HL-60/S4 (cell line): Measurements from ENCODE around the gene ST6GALNAC5.
"Not testable (repeated sequence)": the region's sequence is repeated elsewhere in the genome, so short reads cannot be mapped to it uniquely, and the experiment has no call there.

Experiments used
- in situ Hi-C: fragments of 300-500 bp; cut with MboI; formaldehyde crosslinking; loops from 2 replicates; pipeline ENCODE4 v1.14.3; 2022; ENCODE audit warnings: low sequenced_read_pairs

The ST6GALNAC5 gene

DNA sequence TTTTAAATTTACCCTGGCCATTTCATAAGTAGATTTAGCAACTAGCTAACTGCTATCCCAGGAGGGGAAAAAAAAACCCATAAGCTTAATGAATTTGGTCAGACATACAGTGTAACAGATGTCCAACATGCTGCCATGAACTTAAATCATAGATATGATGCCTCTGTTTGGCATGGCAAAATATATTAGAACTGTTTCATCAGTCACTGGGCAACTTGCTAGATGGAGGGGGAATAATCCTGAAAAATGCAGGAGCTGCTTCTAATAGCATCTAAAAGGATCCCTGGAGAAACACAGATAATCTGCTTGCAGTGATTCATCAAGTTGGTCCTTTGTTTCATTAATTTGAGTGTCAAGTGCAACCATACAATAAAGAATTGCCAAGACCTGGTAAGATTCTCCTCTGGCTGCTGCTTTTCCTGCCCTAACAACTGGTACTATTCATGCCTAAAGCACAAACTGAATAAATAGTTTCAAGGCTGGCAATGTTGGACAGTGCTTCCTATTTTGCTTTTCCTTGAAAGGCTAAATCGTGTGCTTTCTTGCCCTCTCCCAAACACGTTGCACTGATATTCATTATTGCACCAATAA is 1.5 kb upstream of the ST6GALNAC5 start:
- in situ Hi-C loops, result no loop called here

DNA sequence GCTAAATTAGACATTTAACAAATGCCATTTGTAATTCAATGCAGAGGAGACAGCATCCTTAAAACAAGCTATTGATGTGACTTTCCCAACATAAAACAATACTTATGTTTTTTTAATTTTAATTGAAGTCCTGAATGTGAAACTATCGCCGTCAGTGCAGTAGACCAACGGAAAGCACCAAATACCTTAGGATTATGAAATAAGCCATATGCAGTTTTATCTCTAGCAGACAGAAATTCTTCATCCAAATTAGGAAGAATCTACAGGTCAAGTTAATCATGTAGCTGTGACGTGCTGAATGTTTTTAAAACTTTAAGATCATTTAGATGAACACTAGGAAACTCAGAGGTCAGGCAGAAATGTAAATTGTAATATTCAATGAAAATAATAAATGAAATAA is 714 bp upstream of the ST6GALNAC5 start:
- in situ Hi-C loops, result no loop called here

DNA sequence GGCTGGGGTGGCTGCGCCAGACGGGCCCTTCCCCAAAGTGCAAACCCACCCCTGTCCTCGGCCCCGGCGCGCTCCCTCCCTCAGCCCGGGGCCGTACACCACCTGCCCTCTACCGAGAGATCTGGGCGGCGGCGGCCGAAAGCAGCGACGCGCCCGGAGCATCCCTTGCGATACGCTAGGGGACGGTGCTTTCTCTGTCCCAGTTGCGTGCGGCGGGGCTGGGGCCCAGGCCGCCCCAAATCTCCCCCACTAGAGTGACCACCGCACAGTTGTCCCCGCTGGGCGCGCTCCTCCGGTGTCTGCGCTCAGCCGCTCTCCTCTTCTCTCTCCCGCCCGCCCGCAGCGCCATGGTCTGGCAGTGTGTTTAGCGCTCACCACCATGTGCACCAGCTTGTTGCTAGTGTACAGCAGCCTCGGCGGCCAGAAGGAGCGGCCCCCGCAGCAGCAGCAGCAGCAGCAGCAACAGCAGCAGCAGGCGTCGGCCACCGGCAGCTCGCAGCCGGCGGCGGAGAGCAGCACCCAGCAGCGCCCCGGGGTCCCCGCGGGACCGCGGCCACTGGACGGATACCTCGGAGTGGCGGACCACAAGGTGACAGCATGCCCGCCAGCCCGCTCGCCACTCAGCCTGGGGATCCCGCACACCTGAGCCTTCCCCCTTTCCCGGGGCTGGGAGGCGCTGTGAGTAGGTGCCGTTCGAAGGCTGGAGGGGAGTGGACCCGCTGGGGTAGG is 1.0 kb downstream of the ST6GALNAC5 start:
- in situ Hi-C loops, result no loop called here

DNA sequence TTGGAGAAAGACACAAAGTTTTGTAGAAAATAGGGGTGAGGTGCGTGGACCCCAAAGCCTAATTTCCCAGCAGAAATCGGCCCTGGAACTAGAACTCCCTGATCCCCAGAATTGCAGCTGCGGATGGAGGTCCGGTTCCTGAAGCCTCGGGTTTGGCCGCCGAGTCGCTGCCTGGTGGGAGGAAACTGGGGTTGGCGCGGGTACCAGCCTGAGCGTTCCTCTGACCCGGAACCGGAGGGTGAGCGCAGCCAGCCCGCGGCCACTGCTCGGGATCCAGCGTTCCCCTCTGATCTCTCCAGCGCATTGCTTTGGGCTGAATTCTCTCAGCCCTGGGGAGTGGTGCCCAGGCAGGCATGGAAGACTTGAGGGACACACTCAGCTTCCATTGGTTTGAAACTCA is 1.6 kb downstream of the ST6GALNAC5 start:
- in situ Hi-C loops, result no loop called here

DNA sequence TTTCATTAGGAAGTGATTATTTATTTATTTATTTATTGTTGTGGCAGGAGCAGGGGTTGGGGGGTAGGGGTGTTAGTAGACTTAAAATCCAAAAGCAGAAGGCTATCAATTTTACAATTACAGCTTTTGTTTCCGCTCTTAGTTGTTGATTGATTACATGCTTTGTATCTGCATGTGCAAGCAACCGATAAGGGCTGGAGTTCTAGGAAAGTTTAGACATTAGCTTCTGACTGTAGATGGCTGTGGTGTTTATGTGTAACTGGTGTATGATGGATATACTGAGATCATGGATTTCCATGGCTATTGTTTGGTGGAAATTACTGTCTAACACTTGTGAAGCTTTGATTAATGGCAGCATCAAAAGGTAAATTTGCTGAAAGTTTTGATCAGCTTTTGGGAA is 2.8 kb downstream of the ST6GALNAC5 start:
- in situ Hi-C loops, result no loop called here

DNA sequence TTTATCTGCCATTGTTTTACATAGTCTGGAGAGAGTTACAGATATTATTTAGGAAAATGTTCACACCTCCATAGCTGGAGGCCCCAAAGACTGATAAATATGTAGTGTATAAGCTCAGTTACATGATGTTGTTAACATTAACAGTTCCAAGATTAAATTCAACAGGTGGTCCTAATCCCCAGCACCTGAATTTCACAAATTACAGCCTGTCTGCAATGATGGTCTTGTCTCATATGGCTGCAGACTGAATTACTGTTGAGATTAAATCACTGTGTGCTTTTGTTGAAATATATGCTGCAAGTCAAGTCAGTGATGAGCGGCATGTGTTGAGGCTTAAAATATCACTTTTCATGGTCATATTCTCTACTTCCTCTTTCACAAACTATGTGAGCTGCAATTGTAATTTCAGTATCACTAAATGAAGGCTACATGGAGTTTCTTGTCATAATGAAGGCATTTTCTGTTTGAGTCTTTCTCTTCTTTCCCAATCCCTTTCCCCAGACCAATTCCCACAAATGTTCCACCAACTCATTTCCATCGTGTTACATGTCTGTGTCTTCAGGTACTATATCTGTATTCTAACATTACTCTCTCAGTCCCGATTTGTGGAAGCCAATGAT is 4.2 kb downstream of the ST6GALNAC5 start:
- in situ Hi-C loops, result no loop called here

DNA sequence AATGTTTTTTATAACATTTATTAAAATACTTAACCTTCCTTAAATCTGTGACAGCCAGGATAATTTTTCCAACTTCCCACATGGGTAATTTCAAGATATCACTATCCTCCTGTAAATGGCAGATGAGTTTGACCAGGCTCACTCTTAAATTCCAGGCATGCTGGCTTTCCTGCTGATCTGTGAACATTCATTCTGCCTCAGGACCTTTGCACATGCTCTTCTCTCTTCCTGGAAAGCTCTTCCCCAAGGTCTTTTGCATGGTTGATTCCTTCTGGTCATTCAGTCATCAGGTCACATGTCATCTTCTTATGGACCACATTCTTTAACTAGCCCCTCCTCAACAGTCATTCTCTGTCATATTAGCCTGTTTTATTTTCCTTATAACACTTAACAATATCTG is 5.7 kb downstream of the ST6GALNAC5 start:
- in situ Hi-C loops, result no loop called here

DNA sequence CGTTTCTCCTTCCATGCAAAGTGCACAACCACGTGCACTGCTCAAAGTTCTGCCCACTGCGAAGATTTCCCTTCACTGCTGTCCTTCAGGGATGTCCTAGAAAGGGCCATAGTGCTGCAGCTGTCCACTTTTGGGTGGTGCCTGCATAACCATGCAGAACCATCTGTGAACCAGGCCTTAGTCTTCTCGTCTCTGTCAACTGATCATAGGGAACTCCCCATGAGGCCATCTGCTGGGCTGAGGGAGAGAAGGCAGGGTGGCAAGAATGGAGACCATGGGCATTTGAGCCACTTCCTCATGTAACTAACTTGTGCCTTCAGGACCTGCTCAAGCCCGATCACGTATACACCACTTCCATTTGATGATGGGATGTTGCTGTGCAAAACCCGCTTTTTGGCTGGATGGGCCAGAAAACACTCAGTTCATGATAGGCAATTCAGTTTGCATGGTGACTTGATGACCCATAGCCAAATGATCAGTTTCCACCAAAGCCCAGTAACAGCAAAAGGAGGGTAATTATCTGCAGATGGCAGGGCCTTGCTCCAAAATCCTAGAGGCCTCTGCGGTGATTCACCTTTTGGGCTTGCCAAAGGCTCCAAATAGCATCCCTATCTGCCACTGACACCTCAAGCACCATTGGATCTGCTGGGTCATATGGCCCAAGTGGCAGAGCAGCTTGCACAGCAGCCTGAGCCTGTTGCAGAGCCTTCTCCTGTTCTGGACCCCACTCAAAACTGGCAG is 9.5 kb downstream of the ST6GALNAC5 start:
- in situ Hi-C loops, result no loop called here

DNA sequence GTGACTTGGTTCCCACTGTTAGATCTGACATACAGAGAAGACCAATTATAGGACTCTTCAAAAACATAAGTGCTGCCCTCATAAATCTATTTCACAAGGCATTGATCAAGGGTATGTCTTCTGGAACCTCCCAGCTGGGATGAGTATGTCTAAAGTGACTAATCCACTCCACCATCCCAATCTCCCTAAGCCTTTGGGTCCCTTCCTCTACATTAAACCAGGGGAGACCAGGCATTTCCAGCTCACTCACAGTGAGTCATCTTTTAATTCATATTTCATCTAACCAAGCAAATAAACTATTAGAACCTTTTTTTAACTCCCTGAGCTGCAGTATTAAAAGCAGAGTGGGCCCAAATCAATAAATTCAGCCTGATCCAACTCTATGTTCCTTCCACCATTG is 11.7 kb downstream of the ST6GALNAC5 start:
- in situ Hi-C loops, result not testable (repeated sequence)

DNA sequence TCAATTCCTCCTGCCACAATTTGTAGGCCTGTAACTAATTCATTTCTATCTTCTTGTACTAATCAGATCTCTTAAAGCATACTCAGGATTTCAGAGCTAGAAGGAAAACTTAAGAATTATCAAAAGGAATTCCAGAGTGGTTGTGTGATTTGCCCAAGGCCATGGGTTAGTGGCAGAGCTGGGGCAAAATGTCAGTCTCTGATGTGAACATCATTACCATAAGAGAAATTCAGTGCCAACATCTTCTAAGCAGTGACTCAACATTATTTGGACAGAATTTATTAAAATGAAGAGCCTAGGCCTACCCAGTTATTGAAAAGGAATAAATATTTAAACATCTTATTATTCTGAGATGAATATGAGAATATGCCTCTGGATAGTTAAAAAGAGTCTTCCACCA is 14.5 kb downstream of the ST6GALNAC5 start:
- in situ Hi-C loops, result no loop called here

DNA sequence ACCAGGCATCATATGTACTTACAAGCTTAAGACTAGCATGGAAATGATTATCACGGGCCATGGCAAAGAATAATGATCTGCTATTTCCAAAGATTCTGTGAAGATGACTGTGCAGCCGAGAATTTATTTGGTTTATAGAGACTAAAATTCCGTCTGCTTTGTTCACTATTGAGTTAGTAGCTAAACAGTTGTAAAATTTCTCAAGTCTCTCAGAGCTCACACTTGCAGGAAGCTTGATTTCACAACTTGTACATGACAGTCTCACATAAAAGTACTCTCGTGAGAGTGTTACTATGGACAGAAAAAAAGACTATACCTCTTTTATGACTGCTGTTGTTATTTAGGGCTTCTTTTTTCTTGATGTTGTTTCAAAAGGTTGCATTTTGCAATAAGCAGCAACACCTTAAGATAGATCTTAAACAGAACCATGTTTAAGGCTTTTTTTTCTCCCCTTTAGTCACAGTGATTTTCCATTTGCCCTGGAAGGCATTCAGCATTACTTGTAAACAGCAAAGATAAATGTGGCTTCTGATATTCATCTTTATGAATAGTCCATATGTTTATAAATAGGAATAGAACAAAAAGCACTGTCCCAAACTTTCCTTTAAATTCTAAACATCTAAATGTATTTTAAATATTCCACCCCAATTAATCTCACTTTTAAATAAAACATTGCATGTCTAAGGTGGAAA is 24.8 kb downstream of the ST6GALNAC5 start:
- in situ Hi-C loops, result no loop called here

DNA sequence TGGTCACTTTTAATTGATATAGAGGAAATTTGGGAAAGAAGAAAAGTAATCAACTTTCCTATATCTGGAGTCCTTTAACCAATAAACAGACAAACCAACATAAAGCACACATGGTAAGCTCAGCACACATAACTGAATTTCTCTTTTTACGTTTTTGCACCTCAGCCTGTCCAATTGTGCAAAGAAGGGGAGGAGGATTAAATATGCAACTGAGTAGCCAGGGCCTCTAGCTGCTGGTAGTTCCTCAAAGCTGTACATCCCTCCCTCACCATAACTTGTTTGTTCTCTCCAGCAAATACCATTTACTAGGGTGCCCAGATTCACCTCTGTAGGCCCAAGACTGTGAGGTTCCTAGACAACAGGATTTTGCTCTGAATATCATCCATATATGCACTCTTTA is 25.4 kb downstream of the ST6GALNAC5 start:
- in situ Hi-C loops, result no loop called here

DNA sequence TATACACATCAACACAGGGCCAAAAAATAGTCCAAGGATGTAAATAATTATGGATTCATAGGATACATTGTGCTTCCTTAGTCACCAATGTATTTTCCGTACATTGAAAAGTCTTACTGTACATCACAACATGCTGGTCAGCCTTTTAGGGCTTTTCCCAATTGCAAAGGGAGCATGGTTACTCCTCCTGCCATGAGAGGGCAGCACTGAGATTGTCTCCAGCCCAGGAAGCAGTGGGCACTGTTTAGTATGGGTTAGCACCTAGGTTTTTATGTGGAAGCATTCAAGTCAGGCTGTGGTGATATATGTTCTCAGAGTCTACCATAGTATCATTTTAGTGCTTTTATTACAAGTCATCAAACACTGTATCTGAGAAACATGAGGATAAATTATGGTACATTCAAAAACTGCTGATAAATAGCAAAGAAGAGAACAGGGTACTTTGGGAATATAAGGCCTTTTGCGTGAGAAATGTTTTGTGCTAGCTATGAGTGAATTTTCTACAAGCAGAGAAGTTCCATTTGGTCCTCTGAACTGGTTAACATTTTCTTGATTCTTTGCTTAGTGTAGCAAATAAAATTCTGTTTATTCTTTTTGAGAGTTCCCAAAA is 34.0 kb downstream of the ST6GALNAC5 start:
- in situ Hi-C loops, result no loop called here

DNA sequence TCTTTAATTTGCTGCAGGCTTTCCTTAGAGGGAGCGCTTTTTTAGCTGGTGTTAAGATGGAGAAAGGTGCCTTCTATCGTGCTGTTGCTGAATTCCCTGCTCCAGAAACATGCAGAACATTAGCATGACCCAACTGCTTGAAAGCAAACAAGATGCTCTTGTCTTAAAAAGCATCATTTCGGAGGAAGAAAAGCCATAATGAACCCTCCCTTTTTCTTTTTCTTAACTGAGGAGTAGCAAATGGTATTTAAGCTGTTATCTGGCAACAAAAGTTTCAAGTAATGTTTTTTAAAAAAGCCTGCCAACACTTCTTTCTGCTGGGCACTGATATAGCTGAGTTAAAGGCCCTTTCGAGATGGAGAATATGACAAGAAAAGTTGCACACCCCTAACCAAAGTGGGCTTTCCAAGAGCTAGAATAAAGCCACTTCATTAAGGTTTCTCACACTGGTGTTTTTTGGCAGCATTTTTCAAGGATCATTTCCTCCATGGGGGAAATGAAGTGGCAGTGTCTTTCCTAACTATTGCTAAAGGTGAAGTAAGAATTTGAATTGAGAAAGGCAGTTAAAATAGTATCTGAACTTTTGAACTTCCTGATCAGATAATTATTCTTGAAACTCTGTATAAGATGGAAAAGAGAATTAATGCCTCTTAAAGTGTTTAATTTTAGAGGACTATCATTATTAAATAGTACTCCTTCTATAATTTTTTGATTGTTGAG is 38.8 kb downstream of the ST6GALNAC5 start:
- in situ Hi-C loops, result no loop called here

DNA sequence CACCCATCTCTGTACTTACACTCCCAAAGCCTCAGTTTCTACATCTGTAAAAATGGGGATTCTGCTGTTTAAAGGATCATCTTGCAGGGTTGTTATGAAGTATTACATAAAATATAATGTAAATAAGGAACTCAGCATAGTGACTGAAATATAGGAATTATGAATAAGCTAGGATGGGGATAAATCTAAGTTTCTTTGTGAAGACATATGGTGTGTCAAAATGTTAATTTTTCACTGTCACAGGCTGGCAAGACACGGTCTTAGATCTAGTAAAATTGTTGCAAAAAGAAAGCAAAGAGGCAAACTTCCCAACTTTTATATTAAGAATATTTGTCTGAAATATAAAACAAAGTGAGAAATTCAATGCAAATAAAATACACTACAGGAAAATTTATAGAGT is 42.0 kb downstream of the ST6GALNAC5 start:
- in situ Hi-C loops, result no loop called here

DNA sequence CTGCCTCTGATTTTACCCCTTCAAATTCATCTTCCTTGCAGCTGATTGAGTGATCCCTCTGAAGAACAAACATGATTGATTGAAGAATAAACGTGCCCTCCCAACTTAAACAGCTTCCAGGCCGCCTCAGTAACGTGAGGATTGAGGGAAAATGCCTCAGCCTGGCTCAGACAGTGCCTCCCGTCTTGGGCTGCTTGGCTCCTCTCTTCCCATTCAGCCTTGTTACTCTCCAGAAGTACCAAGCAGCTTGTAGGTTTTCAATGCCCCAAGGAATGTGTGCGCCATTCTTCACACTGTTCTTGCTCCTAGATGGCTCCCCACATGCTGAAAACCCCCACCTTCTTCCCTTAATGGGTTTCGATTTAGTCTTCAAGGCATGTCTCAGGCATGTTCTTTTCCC is 51.8 kb downstream of the ST6GALNAC5 start:
- in situ Hi-C loops, result no loop called here

DNA sequence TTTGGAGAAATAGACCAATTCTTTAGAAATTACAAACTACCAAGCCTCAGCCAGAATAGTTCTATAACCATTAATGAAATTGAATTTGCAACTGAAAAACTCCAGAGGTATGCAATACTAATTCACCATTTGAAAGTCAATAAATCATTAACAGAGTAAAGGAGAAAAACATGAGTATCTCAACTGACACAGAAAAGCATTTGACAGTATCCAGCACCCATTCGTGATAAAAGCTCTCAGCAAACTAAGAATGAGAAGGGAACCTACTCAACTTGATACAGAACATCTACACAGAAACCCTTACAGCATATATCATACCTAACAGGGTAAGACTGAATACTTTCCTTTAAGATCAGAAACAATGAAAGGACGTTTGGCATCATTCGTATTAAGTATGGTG is 54.3 kb downstream of the ST6GALNAC5 start:
- in situ Hi-C loops, result no loop called here

DNA sequence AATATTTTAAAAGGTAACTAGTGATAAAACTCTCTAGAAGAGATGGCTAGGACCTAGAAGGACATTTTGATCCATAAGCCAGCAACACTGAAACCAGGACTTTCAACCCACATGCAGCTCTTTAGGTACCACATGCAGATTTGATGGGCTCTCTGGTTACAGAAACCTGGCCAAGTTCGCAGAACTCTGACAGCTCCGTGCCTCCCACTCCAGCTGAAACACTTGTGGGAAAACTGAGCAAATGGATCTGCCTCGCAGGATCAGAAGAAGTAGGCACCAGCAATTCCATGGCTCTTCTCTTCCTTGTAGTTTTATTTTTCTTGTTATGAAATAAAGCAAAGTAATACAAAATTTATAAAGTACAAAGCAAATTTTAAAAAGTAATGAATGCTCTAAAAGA is 58.5 kb downstream of the ST6GALNAC5 start:
- in situ Hi-C loops, result no loop called here

DNA sequence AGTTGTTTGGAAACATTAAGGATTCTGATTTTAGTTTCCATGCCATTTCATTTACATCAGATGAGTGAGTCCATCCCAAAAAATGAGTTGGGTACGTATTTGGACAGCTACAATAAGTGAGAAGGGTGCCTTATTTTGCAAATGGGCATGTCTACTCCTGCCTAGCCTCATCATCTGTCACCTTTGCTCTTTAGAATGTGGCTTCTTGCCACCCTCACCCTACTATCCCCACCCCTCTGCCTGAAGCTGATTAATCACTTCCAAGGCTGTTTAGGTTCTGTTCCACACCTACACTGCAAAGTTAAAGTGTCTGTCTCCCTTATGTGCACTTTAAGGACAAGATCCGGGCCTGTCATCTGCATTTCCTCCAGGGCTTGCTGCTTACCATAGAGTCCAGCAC is 61.2 kb downstream of the ST6GALNAC5 start:
- in situ Hi-C loops, result no loop called here

DNA sequence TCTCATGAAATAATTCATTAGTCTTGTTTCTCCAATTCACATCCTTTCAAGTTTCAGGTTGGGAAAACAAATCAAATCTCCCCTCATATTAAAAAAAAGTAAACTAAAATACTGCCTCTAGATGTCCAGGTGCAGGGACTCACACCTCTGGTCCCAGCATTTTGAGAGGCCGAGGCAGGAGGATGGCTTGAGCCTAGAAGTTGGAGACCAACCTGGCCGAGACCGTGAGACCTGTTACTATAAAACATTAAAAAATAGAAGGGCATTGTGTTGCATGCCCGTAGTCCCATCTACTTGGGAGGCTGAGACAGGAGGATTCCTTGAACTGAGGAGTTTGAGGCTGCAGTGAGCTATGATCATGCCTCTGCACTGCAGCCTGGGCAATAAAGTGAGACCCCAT is 61.9 kb downstream of the ST6GALNAC5 start:
- in situ Hi-C loops, result no loop called here
